Thymus (tissue), 11 donors: ENCODE results near the gene DMD. TPM values are rescaled to one million over a fixed set of nuclear protein-coding genes. Genes with fewer than 3 reads are reported as not detected.

ENCODE experiments used
- DNase-seq, 9 donors: peaks; one replicate each; pipeline ENCODE4 v3.0.0-alpha.2; 2013; ENCODE audit warnings: low spot score in 9 of 9, low read depth in 6 of 9, missing footprints in 1 of 9
- H3K27ac ChIP-seq, 2 donors: one replicate each; pipeline ENCODE4 v1.5.1; 2013; ENCODE audit warnings: control low read depth in 1 of 2, low read depth in 1 of 2, low read length in 1 of 2, mild to moderate bottlenecking in 1 of 2, moderate library complexity in 1 of 2
- H3K27me3 ChIP-seq, 2 donors: one replicate each; pipeline ENCODE4 v1.5.1; 2013; ENCODE audit warnings: low read length in 1 of 2; ENCODE audit not compliant: control insufficient read depth in 2 of 2, insufficient read depth in 1 of 2
- H3K36me3 ChIP-seq, 2 donors: one replicate each; pipeline ENCODE4 v1.5.1; 2013; ENCODE audit warnings: low read length in 1 of 2, mild to moderate bottlenecking in 1 of 2, moderate library complexity in 1 of 2; ENCODE audit not compliant: control insufficient read depth in 2 of 2, insufficient read depth in 2 of 2
- H3K4me1 ChIP-seq, 2 donors: one replicate each; pipeline ENCODE4 v1.5.1; 2013; ENCODE audit warnings: low read length in 2 of 2; ENCODE audit not compliant: control insufficient read depth in 2 of 2, insufficient read depth in 2 of 2
- H3K4me3 ChIP-seq, 2 donors: one replicate each; pipeline ENCODE4 v1.5.1; 2013; ENCODE audit warnings: low read length in 2 of 2, control low read depth in 1 of 2, mild to moderate bottlenecking in 1 of 2
- H3K9me3 ChIP-seq, 2 donors: one replicate each; pipeline ENCODE4 v1.5.1; 2013; ENCODE audit warnings: low read length in 1 of 2, mild to moderate bottlenecking in 1 of 2; ENCODE audit not compliant: control insufficient read depth in 2 of 2, insufficient read depth in 1 of 2
- WGBS: extraction: QIAGEN DNeasy Blood & Tissue Kit; methylation state at CpG from one replicate; pipeline ENCODE4 v1.1.7; 2013; 5-methylcytosine and 5-hydroxymethylcytosine counted together
- polyA plus RNA-seq: library from polyadenylated mRNA; stranded (reverse); fragments of 200-250 nt; gene quantifications from one replicate; pipeline ENCODE4 v1.2.3, GENCODE V29; 2013
- total RNA-seq: library from RNA; stranded (reverse); fragments of 120-200 nt; gene quantifications from one replicate; pipeline ENCODE4 v1.2.4, GENCODE V29; 2013
- donor health status: healthy.

Gene DMD
- total and polyA plus RNA-seq, 2 donors = 4.7 to 5.7 TPM

DNA sequence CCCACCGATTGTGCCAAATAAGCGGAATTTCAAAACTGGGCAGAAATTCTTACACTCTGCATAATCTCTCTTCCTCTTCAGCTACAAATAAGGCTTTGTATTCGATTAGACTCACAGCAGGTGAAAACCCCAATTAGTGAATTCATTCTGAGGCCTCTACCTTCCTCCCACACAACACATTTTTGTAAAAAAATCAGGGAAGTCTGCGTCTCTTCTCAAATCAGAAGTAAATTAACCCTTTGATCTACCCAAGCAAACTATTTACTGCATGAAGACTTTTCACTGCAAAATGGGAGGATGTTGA lies 1938.9 kb downstream of the DMD start:
- Histone ChIP-seq H3K9me3 (no peaks in the 10 kb centered on the region), H3K27me3 (peaks cover 0 to under 1% of the 10 kb centered on the region in 2 donors), H3K4me1 (no peaks in the 10 kb centered on the region), H3K27ac (no peak overlapping the region), H3K36me3 (no peaks in the 10 kb centered on the region), H3K4me3 (no peak overlapping the region)
- no peak for DNase-seq
- 80% methylated on average over 4 of the region's 4 CpGs for WGBS

DNA sequence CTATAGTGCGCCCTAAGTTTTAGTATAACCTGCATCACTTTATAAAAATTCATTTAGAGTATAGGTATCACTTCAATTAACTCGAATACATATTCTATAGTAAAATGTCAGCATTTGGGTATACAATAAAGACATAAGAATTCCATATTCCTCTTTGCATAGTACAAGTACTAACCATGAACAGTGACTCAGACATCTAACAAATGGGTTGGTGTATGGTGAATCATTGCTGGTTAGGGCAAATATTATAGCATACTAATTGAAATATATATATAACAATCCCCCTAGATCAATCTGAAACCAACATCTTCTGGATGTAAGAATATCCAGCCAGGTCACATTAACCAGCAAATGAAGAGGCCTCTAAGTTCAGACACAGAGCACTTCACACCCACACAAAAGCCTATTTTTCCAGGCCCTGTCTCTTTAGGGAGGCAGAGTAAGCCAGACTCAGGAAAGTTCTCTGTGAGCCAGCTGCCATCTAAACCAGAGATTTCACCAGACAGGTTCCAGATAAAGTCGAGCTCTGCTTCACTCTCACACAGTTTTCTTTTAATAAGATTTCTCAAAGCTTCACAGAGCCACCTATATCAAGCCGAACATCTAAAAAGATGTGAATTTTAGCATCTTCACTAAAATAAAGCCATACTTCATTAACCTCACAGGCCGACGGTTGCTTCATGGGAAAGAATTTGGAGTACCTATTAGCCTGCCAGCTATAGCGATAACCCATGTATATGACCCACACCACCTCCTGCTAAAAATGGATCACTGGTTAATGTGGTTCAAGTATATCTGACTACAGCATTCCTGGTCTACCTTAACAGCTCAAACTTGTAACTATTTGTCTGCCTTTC lies 1939.5 kb downstream of the DMD start:
- Histone ChIP-seq H3K4me3 (no peak overlapping the region), H3K9me3 (no peaks in the 10 kb centered on the region), H3K27me3 (peaks cover 0 to 4% of the 10 kb centered on the region in 2 donors), H3K27ac (no peak overlapping the region), H3K36me3 (no peaks in the 10 kb centered on the region), H3K4me1 (no peaks in the 10 kb centered on the region)
- DNase-seq = no peak
- 95% methylated on average over 7 of the region's 7 CpGs for WGBS

- 89% methylated on average over 3 of the region's 3 CpGs for WGBS
- no peak overlapping the region for H3K4me3 ChIP-seq
- peaks cover 5 to 20% of the 10 kb centered on the region in 2 donors for H3K27me3 ChIP-seq
- no peaks in the 10 kb centered on the region for H3K9me3 ChIP-seq
- H3K36me3 ChIP-seq = no peaks in the 10 kb centered on the region
- no peak overlapping the region for H3K27ac ChIP-seq
- peaks cover 0 to 3% of the 10 kb centered on the region in 2 donors for H3K4me1 ChIP-seq
- no peak for DNase-seq
Measured at GRCh38 chrX:31269914-31270313, 1941.4 kb downstream of the DMD start.

DNA sequence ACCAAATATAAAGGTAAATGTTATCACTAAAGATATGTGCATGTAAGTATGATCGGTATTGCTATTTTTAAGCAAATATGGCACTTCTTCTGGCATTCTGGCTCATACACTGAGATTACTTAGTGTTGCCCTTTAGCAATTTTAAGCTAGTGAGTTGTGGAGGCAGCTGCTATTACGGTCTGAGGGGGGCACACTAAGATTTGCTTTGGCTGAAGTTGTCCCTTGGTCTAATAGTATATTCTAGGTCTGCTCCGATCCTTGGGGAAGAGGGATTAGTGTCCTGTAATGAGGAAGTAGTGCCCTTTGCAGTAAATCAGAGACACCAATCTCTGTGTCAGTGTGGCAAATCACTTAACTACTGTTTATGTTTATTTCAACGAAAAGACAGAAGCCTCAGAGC lies 1943.0 kb downstream of the DMD start:
- Histone ChIP-seq H3K4me3 (no peak overlapping the region), H3K27ac (no peak overlapping the region), H3K27me3 (peaks cover 5 to 21% of the 10 kb centered on the region in 2 donors), H3K4me1 (peaks cover 0 to 3% of the 10 kb centered on the region in 2 donors), H3K9me3 (no peaks in the 10 kb centered on the region), H3K36me3 (no peaks in the 10 kb centered on the region)
- no peak for DNase-seq
- WGBS = 88% methylated on average over 4 of the region's 4 CpGs

DNA sequence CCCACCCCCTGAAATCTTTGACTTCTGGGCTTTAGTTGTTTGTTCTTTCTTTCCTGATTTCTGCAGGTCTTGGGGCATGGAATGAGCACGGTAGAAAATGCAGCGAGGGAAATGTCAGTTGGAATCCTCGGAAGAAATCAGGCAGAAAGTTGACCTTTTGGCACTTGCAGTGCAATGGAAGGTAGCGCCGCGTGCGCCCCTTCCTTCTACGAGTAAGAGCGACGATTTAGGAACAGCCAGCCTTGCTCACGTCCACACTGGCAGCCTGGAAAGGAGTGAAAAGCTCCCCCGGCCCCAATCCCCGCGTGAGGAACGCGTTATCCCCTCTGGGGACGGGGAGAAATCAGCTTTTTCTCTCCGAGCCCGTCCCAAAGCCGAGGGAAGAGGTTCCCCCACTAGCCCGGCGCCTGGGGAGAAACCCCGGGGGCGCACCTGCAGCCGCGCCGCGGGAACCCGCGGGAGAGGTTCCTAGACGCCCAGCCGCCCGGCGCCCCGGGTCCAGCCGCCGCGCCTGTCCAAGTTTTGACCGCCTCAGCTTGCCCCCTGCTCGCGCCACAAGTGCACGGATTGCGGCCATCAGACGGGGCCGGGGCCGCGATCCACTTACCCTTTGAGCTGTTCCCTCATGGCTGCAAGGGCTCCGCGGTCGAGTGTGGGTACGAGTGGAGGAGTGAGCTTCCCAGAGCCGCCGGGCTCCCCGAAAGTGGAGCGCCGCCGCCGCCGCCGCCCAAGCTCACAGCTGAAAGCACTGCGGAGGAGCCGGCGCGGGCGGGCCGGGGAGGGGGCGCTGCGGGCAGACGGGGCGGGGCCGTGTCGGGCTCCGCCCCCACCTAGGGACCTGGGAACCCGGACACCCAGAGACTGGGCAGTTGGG lies 1944.9 kb downstream of the DMD start:
- Histone ChIP-seq H3K27ac (no peak overlapping the region), H3K4me1 (peaks cover 0 to 3% of the 10 kb centered on the region in 2 donors), H3K36me3 (no peaks in the 10 kb centered on the region), H3K4me3 (peak overlapping the region; percentile 38 to 49), H3K9me3 (no peaks in the 10 kb centered on the region), H3K27me3 (peaks cover 5 to 21% of the 10 kb centered on the region in 2 donors)
- DNase-seq = peak in 2 of 9 donors; percentile 8 to 31
- under 1% methylated on average over 73 of the region's 74 CpGs for WGBS

- Histone ChIP-seq H3K27me3 (peaks cover 5 to 21% of the 10 kb centered on the region in 2 donors), H3K36me3 (no peaks in the 10 kb centered on the region), H3K9me3 (no peaks in the 10 kb centered on the region), H3K4me1 (peaks cover 0 to 3% of the 10 kb centered on the region in 2 donors), H3K27ac (no peak overlapping the region), H3K4me3 (no peak overlapping the region)
- 87% methylated on average over 7 of the region's 7 CpGs for WGBS
- DNase-seq = no peak
Measured at GRCh38 chrX:31265383-31265782, 1946.0 kb downstream of the DMD start.

- no peak overlapping the region for H3K27ac ChIP-seq
- 91% methylated on average over 5 of the region's 5 CpGs for WGBS
- H3K36me3 ChIP-seq = no peaks in the 10 kb centered on the region
- peaks cover 4 to 5% of the 10 kb centered on the region in 2 donors for H3K27me3 ChIP-seq
- DNase-seq = no peak
- H3K9me3 ChIP-seq = no peaks in the 10 kb centered on the region
- no peak overlapping the region for H3K4me3 ChIP-seq
- no peaks in the 10 kb centered on the region for H3K4me1 ChIP-seq
Measured at GRCh38 chrX:31260351-31260750, 1951.0 kb downstream of the DMD start.

DNA sequence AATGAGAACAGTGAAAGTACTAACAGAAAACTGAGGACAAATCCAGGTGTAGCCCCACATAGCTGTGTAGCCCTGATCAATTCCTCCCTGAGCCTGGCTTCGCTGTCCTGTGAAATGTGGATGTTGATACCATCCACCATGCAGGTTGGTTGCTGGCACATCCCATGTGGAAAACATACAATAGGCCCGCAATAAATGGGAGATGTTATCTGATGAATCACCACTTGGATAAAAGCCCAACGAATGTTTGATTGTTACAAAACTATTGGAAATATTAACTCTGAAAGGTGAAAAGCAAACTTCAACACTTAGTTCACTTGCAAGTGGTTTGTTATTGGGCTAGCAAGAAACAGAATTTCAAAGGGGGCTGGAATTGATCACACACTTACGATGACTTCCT lies 1953.2 kb downstream of the DMD start:
- Histone ChIP-seq H3K27ac (no peak overlapping the region), H3K36me3 (no peaks in the 10 kb centered on the region), H3K9me3 (no peaks in the 10 kb centered on the region), H3K4me3 (no peak overlapping the region), H3K4me1 (no peaks in the 10 kb centered on the region), H3K27me3 (no peaks in the 10 kb centered on the region)
- WGBS = 94% methylated on average over 4 of the region's 4 CpGs
- no peak for DNase-seq
